ENCODE results near the gene CMC2. TPM values are rescaled to one million over a fixed set of nuclear protein-coding genes. Genes with fewer than 3 reads are reported as not detected.
A peak's percentile ranks its signal among the peaks of the same experiment; 100 is the strongest.

Gene CMC2
- total RNA-seq, 2 experiments from 2014 or later: 93.3 to 136 TPM

DNA sequence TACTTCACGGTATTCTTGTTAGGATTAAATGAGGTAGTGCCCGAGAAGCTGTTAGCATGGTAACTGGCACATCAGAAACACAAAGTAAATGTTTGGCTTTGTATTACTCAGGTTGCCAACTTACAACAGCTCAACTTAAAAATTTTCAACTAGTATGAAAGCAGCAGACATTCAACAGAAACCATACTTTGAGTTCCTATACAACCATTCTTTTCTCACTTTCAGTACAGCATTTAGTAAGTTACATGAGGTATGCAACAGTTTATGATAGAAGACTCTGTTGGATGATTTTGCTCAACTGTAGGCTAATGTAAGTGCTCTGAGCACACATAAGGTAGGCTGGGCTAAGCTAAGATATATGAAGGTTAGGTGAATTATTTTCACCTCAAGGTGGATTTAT is 8.0 kb upstream of the CMC2 start:
- CTCF ChIA-PET: interaction anchor here (0.7 to 1.1 kb wide), 2 partner anchors 20 to 21 kb away, joined by 3 to 5 read pairs; partner anchors contain the start of gene ATMIN
- Mint-ChIP-seq H3K36me3 (peaks cover 74% of the 10 kb centered on the region), H3K9me3 (ENCODE audit: low read depth) (no peaks in the 10 kb centered on the region), H3K4me3 (no peak overlapping the region), H3K4me1 (peaks cover 15% of the 10 kb centered on the region), H3K27ac (no peak overlapping the region), H3K27me3 (no peaks in the 10 kb centered on the region)
- peak; percentile 16 for ATAC-seq
- DNase-seq: no peak

DNA sequence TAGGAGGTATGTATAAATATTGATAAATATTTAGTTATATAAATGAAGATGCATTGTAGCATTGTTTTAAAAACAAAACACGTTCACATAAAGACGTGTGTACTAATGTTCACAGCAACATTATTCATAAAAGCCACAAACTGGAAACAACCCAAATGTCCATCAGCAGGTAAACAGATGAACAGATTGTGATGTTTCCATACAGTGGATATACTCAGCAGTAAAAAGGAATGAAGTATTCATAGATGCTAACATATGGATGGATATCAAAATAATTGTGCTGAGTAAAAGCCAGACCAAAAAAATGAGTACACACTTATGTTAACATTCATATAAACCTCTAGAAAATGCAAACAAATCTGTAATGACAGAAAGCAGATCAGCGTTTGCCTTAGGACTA is 6.3 kb upstream of the CMC2 start:
- H3K27me3 Mint-ChIP-seq: no peaks in the 10 kb centered on the region
- no peaks in the 10 kb centered on the region for H3K9me3 Mint-ChIP-seq (ENCODE audit: low read depth)
- H3K4me1 Mint-ChIP-seq: peaks cover 30% of the 10 kb centered on the region
- H3K4me3 Mint-ChIP-seq: no peak overlapping the region
- H3K27ac Mint-ChIP-seq: no peak overlapping the region
- DNase-seq (no peak), ATAC-seq (no peak)
- CTCF ChIA-PET: no interaction called here
- peaks cover 70% of the 10 kb centered on the region for H3K36me3 Mint-ChIP-seq

DNA sequence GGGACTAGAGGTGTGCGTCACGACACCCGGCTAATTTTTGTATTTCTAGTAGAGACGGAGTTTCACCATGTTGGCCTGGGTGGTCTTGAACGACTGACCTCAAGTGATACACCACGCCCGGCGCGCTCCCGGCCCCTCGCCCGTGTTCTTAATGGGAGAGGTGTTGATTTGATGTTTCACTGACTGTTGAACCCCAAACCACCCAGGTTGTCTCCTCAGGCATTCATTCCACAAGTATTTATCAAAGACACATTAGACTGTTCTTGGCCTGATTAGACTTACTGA is 1.8 kb upstream of the CMC2 start:
- Mint-ChIP-seq H3K4me1 (peaks cover 40% of the 10 kb centered on the region), H3K27me3 (no peaks in the 10 kb centered on the region), H3K9me3 (ENCODE audit: low read depth) (no peaks in the 10 kb centered on the region), H3K36me3 (peaks cover 41% of the 10 kb centered on the region), H3K27ac (peak overlapping the region; percentile 100), H3K4me3 (peak overlapping the region; percentile 96)
- DNase-seq (no peak), ATAC-seq (no peak)
- CTCF ChIA-PET: interaction anchor here (1.7 to 3.0 kb wide), 2 partner anchors 25 to 27 kb away, joined by 9 to 13 read pairs; partner anchors contain the start of gene ATMIN

DNA sequence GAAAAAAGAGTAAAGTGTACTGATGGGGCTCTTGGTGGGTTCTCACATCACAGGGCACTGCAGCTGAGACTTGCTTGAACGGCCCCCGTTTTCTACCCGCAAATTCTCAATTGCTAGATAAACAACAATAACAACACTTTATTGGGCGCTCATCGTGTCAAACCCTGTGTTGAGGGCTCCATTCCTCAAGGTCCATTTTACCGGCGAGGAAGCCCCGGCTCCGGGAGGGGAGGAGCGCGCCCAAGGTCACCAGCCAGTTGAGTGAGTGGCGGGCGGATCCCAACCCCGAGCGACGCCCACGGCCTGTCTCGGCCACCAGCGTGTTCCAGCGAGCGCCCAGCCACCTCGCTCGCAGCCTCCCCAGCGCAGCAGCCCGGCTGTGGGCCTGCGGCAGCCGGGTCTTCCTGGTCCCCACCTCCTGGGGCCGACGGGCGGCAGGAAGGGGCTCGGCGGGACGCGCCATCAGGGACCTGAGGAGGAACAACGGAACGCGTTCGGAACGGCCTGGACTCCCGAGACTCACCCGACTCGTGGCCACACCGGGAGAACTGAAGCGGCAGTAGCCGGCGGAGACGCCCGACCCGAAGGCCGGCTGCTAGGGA is 373 bp downstream of the CMC2 start:
- peak; percentile 85 for DNase-seq
- H3K9me3 Mint-ChIP-seq (ENCODE audit: low read depth): no peaks in the 10 kb centered on the region
- H3K27ac Mint-ChIP-seq: peak overlapping the region; percentile 100
- peak overlapping the region; percentile 96 for H3K4me3 Mint-ChIP-seq
- H3K27me3 Mint-ChIP-seq: no peaks in the 10 kb centered on the region
- H3K4me1 Mint-ChIP-seq: peaks cover 57% of the 10 kb centered on the region
- H3K36me3 Mint-ChIP-seq: peaks cover 37% of the 10 kb centered on the region
- CTCF ChIA-PET: interaction anchor here (0.7 to 3.9 kb wide), 7 partner anchors 9 to 479 kb away, joined by 3 to 54 read pairs (median 11); partner anchors contain the start of gene ATMIN
- ATAC-seq: peak; percentile 48

DNA sequence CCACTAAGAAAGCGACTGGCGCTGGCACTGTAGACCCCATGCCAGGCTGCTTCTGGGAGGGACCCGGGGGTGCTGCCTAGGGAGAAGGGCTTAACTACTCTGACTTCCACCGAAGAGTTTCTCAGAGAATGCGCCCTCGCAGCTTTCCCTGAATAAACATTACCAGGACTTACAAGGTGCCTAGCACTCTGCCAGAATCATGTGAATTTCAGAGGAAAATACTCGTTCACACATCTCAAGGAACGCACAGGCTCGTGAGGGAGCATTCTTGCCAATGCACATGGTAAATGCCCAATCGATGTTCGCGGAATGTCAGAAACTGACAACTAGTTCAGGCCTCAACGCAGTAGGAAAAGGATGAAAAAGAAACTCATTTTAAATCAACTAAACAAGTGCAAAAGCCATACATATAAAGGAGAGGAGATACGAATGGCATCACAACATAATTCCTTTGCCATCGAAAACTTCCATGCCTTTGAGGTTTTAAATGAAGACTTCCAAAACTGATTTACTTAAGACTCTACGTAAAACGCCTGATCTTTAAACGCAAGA is 999 bp downstream of the CMC2 start:
- Mint-ChIP-seq H3K4me3 (peak overlapping the region; percentile 96), H3K36me3 (peaks cover 34% of the 10 kb centered on the region), H3K4me1 (peaks cover 55% of the 10 kb centered on the region), H3K27me3 (no peaks in the 10 kb centered on the region), H3K9me3 (ENCODE audit: low read depth) (no peaks in the 10 kb centered on the region), H3K27ac (peak overlapping the region; percentile 100)
- ATAC-seq: no peak
- CTCF ChIA-PET: interaction anchor here (1.2 to 3.9 kb wide), 7 partner anchors 9 to 81 kb away, joined by 3 to 54 read pairs (median 4); partner anchors contain the start of gene ATMIN
- peak; percentile 48 for DNase-seq

DNA sequence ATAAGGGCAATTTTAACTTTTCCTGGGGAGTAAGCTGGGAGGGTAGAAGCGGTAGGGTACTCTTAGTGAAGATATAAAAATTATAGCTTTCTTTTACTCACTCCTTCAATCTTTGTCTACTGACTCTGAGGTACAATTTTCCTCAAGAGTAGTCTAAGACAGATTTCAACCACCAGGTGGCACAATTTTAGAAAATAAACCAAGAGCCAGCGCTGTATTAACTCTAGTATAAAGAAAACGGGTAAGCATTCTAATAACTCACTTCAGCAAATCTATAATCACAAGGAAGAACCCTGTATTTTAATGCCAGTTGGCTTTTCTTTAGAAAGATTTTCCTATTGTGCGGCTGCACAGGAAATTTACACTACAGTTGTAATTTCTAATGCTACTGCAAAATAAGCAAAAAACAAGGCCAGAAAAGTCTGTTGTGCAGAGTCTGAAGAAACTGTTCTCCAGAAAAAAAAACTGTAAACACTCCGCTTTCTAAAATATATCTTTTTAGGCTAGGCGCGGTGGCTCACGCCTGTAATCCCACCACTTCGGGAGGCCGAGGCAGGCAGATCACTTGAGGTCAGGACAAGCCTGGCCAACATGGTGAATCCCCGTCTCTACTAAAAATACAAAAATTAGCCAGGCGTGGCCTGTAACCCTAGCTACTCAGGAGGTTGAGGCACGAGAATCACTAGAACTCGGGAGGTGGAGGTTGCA is 1.9 kb downstream of the CMC2 start:
- Mint-ChIP-seq H3K27ac (peak overlapping the region; percentile 93), H3K36me3 (peaks cover 37% of the 10 kb centered on the region), H3K9me3 (ENCODE audit: low read depth) (no peaks in the 10 kb centered on the region), H3K27me3 (no peaks in the 10 kb centered on the region), H3K4me3 (peak overlapping the region; percentile 96), H3K4me1 (peaks cover 58% of the 10 kb centered on the region)
- DNase-seq: peak; percentile 45
- no peak for ATAC-seq
- CTCF ChIA-PET: interaction anchor here (0.8 to 3.9 kb wide), 12 partner anchors 8 to 478 kb away, joined by 3 to 54 read pairs (median 3); partner anchors contain the start of gene ATMIN

DNA sequence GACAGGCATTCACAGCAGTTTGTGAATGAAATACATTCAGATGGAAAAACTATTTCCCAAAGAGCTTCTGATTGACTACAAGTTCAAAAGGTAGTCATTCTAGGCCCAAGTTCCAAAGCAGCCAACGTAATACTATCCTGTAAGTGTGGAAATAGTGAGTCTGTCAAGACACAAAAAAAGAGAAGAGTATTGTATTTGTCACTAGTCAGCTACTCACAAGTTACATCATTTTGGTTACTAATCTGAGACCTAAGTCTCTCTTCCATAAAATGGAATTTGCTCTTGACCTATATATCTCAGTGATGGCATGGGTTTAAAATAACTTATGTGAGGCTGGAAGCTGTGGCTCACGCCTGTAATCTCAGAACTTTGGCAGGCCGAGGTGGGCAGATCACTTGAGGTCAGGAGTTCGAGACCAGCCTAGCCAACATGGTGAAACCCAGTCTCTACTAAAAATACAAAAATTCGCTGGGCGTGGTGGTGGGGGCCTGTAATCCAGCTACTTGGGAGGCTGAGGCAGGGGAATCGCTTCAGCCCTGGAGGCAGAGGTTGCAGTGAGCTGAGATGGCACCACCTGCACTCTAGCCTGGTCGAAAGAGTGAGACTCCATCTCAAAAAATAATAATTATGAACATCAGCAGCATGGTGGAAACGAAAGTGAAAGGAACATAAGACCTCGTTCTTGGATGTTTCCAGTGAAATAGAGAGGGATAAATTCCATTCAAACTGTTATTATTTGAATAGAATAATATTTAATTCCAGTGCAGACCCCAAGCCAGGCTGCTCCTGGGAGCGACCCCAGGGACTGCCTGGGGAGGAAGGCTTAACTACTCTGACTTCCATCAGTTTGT is 2.9 kb downstream of the CMC2 start:
- Mint-ChIP-seq H3K9me3 (ENCODE audit: low read depth) (no peaks in the 10 kb centered on the region), H3K4me3 (peak overlapping the region; percentile 96), H3K4me1 (peaks cover 60% of the 10 kb centered on the region), H3K27me3 (no peaks in the 10 kb centered on the region), H3K36me3 (peaks cover 39% of the 10 kb centered on the region), H3K27ac (peak overlapping the region; percentile 93)
- no peak for ATAC-seq
- DNase-seq: no peak
- CTCF ChIA-PET: interaction anchor here (0.8 to 3.9 kb wide), 13 partner anchors 7 to 477 kb away, joined by 3 to 54 read pairs (median 3); partner anchors contain the start of gene ATMIN

DNA sequence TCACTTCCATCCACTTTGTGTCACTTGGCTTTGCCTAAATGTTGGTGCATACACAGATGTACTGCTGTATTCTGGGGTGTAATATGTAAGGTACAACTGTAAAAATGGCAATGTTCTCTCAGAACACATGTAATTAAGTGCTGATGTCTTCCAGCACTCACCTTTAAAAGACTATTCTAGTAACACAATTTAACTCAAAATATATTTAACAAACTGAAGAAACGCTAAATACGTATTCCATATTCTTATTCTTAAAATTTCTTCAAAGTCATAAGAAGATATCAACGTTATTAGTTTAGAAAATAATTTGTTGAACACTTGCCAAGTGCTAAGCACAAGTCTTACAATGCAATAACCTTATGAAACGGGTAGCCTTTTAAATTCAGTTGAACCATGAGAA is 3.6 kb downstream of the CMC2 start:
- Mint-ChIP-seq H3K9me3 (ENCODE audit: low read depth) (no peaks in the 10 kb centered on the region), H3K27me3 (no peaks in the 10 kb centered on the region), H3K4me1 (peaks cover 60% of the 10 kb centered on the region), H3K36me3 (peaks cover 40% of the 10 kb centered on the region), H3K27ac (peak overlapping the region; percentile 93), H3K4me3 (peak overlapping the region; percentile 96)
- ATAC-seq: no peak
- no peak for DNase-seq
- CTCF ChIA-PET: interaction anchor here (0.9 to 3.9 kb wide), 6 partner anchors 9 to 476 kb away, joined by 3 to 54 read pairs (median 4); partner anchors contain the start of gene ATMIN

DNA sequence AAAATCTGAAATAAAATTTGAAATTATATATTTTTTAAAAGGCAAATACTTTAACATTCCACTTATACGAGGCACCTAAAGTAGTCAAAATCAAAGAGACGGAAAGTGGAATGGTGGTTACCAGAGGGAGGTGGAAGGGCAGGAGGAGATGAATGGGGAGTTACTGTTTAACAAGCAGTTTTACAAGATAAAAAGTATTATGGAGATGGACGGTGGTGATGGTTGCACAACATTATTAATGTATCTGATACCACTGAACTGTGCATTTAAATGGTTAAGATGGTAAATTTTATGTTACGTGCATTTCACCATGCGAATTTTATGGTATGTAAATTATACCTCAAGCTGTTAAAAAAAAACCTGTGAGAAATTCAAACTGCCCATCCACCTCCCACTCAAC is 5.4 kb downstream of the CMC2 start:
- Mint-ChIP-seq H3K27me3 (no peaks in the 10 kb centered on the region), H3K4me3 (no peak overlapping the region), H3K27ac (no peak overlapping the region), H3K36me3 (peaks cover 40% of the 10 kb centered on the region), H3K9me3 (ENCODE audit: low read depth) (no peaks in the 10 kb centered on the region), H3K4me1 (peaks cover 69% of the 10 kb centered on the region)
- no peak for ATAC-seq
- DNase-seq: no peak
- CTCF ChIA-PET: interaction anchor here (1.6 kb wide), 1 partner anchor 35 kb away, joined by 4 read pairs; the partner anchor contains the start of gene ATMIN

DNA sequence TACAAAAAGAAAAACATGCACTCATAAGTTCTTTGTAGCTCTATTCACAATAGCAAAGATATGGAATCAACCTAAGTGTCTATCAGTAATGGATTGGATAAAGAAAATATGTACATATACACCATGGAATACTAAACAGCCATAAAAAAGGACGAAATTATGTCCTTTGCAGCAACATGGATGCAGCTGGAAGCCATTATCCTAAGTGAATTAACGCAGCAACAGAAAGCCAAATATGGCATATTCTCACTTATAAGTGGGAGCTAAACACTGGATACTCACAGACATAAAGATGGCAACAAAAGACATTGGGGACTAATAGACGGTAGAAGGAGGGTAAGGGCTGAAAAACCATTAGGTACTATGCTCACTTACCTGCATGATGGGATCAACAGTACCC is 5.8 kb downstream of the CMC2 start:
- CTCF ChIA-PET: interaction anchor here (1.6 kb wide), 1 partner anchor 35 kb away, joined by 4 read pairs; the partner anchor contains the start of gene ATMIN
- Mint-ChIP-seq H3K4me3 (no peak overlapping the region), H3K27ac (no peak overlapping the region), H3K4me1 (peaks cover 72% of the 10 kb centered on the region), H3K9me3 (ENCODE audit: low read depth) (no peaks in the 10 kb centered on the region), H3K27me3 (no peaks in the 10 kb centered on the region), H3K36me3 (peaks cover 43% of the 10 kb centered on the region)
- ATAC-seq: no peak
- no peak for DNase-seq

DNA sequence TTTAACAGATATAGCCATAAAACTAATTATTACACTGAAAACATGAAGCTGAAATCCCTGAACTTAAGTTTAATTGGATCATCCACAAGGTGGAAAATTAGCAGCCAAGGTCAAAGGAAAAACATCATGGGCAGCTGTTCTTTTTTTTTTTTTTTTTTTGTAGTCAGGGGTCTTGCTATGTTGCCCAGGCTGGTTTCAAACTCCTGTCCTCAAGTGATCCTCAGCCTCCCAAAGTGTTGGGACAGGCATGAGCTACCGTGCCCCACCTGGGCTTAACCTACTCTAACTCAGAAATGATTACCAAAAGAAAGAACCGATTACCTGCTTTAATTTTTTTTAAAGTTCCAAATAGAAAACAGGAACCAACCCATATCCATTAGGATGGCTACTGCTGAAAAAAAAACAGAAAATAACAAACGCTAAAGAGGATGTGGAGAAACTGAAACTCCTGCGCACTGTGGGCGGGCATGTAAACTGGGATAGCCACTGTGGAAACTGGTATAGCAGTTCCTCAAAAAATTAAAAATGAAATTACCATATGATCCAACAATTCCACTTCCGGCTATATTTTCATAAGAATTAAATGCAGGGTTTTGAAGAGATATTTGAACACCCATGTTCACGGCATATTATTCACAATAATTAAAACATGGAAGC is 8.6 kb downstream of the CMC2 start:
- H3K4me3 Mint-ChIP-seq: peak overlapping the region; percentile 48
- ATAC-seq: no peak
- H3K27ac Mint-ChIP-seq: peak overlapping the region; percentile 95
- no peaks in the 10 kb centered on the region for H3K27me3 Mint-ChIP-seq
- no peaks in the 10 kb centered on the region for H3K9me3 Mint-ChIP-seq (ENCODE audit: low read depth)
- no peak for DNase-seq
- CTCF ChIA-PET: interaction anchor here (0.8 to 1.4 kb wide), 6 partner anchors 9 to 472 kb away, joined by 3 to 11 read pairs (median 4); partner anchors contain the start of genes ATMIN, CENPN and CMC2
- H3K36me3 Mint-ChIP-seq: peaks cover 57% of the 10 kb centered on the region
- peaks cover 74% of the 10 kb centered on the region for H3K4me1 Mint-ChIP-seq

DNA sequence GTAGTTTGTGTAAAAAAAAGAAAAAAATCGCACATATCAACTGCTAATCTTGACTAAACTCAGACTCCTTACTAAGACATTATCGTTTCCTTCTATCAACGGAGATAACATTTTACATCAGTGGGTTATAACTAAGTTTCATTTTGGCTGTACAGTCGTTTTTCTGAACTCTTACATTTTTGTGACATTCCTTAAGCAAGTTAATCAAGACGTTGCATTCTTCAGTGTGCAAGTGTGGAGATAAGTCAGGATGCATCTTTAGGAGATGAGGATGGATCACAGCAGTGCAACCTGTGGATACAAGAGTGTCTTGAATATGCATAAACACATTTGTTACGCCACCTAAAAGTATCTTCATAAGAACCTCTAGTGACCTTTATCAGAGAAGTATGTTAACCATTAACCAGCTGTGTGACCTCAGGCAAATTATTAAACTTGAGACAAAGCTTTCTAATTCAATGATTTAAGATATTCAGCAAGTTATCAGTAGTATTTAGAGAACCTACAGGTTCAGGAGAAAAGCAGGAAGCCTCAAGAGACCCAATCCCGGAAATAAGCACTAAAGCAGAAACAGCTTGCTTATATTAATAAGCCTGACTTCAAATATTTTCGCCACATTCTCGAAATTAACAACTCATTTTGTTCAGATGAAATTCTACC is 9.4 kb downstream of the CMC2 start:
- CTCF ChIA-PET: interaction anchor here (0.8 to 1.4 kb wide), 8 partner anchors 8 to 471 kb away, joined by 3 to 11 read pairs (median 4); partner anchors contain the start of genes ATMIN, CENPN and CMC2
- Mint-ChIP-seq H3K27ac (peak overlapping the region; percentile 95), H3K27me3 (no peaks in the 10 kb centered on the region), H3K9me3 (ENCODE audit: low read depth) (no peaks in the 10 kb centered on the region), H3K4me1 (peaks cover 67% of the 10 kb centered on the region), H3K36me3 (peaks cover 56% of the 10 kb centered on the region), H3K4me3 (peak overlapping the region; percentile 79)
- ATAC-seq (peak; percentile 69), DNase-seq (no peak)
